Fibroblast of mammary gland (primary cell): ENCODE results near the gene LDLRAD4.
"Not testable (repeated sequence)": the region's sequence is repeated elsewhere in the genome, so short reads cannot be mapped to it uniquely, and the experiment has no call there.

Experiments used
- DNase-seq: peaks from one replicate; pipeline ENCODE4 v3.0.0-alpha.2; 2010; ENCODE audit warnings: low read depth
- H3K4me3 ChIP-seq: 2 replicates; pipeline ENCODE4 v1.5.1; 2011; ENCODE audit warnings: low read depth, mild to moderate bottlenecking, low read length, moderate library complexity; ENCODE audit not compliant: control insufficient read depth
- TF ChIP-seq, protein P1 (sequence below): conservative IDR thresholded peaks from 2 replicates; pipeline ENCODE4 v1.5.1; 2011; ENCODE audit warnings: low read depth, low read length, inconsistent platforms; ENCODE audit not compliant: control insufficient read depth, insufficient read depth

LDLRAD4 gene

DNA sequence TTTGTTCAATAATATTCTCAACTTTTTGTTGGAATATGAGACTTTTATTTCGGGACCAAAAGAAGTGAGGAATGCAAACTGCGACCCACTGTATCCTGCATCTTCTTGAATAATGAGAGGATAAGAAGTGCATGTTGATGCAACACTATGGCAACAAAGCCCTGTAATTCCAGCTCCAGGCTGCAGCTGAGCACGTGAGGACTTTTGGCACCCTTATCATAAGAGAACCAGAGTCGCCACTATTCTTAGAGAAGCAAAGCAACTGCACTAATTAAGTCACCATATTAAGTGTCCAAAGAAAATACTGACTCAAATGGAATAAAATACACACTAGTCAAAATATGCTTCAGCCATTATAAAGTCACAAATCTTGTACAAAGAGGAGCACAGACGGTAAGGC is 441.9 kb downstream of the LDLRAD4 start:
- H3K4me3 ChIP-seq, result no peak overlapping the region
- TF ChIP-seq, protein P1, sequence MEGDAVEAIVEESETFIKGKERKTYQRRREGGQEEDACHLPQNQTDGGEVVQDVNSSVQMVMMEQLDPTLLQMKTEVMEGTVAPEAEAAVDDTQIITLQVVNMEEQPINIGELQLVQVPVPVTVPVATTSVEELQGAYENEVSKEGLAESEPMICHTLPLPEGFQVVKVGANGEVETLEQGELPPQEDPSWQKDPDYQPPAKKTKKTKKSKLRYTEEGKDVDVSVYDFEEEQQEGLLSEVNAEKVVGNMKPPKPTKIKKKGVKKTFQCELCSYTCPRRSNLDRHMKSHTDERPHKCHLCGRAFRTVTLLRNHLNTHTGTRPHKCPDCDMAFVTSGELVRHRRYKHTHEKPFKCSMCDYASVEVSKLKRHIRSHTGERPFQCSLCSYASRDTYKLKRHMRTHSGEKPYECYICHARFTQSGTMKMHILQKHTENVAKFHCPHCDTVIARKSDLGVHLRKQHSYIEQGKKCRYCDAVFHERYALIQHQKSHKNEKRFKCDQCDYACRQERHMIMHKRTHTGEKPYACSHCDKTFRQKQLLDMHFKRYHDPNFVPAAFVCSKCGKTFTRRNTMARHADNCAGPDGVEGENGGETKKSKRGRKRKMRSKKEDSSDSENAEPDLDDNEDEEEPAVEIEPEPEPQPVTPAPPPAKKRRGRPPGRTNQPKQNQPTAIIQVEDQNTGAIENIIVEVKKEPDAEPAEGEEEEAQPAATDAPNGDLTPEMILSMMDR, result no peak
- peak; percentile 9 for DNase-seq

DNA sequence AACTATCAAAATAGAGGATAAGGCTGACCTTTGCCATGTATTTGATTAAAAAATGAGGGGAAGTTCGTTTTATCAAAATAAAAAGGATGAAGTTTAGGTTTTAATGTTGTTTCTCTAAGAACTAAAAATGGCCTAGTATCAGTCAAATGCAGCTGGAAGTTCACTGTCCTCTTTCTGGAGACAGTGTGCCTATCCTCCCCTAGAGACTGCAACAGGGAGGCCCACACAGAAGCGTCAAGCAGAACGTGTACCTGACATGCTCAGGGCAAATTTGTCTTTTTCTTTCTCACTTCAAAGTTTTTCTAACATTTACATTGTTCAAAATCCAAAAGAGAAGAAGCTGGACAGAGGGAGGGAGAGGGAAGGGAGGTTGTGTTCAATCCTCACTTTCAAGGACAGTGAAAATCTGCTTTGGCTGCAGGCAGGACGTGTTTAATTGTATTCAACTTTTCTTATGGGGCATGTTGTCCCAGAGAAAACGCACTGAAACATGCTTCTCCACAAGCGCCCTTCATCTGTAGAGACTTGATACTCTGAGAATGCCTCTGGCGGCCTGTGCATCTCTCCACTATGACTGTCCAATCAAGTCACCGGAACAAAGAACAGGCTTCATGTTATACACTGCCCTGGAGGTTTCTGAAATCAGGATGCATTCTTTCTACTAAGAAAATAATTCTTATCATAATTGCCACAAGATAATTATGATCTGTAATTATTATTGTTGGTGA is 442.7 kb downstream of the LDLRAD4 start:
- DNase-seq, result no peak
- H3K4me3 ChIP-seq, result no peak overlapping the region
- TF ChIP-seq, protein P1, result no peak

DNA sequence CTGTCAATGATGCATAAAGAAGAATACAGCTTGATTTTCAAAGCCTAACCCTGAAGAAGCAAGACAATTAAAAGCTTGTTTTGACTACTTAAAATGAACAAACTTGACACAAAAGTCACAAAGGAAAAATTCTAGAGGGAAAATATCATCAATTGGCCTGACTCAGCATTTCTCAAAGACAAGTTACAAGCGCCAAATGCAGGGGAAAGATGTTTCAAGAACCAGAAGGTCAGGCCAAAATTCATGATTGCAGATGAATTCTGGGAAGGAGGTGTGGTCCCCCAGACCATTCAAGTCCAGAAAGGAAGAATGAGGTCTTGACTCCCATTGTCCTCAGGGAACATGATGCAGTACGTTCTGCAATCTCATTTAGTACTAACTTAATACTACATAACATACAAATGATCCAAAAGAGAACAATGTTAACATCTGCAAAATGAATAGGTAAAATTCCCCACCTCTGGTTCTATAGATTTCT is 443.3 kb downstream of the LDLRAD4 start:
- DNase-seq, result no peak
- no peak overlapping the region for H3K4me3 ChIP-seq
- TF ChIP-seq, protein P1, result no peak

GRCh38 chr18:13672657-13673056 is 454.1 kb downstream of the LDLRAD4 start:
- DNase-seq, result no peak
- TF ChIP-seq, protein P1, result no peak
- no peak overlapping the region for H3K4me3 ChIP-seq

GRCh38 chr18:13676471-13676870 is 457.9 kb downstream of the LDLRAD4 start:
- no peak overlapping the region for H3K4me3 ChIP-seq
- TF ChIP-seq, protein P1, result no peak
- DNase-seq, result no peak

GRCh38 chr18:13677350-13677749 is 458.8 kb downstream of the LDLRAD4 start:
- H3K4me3 ChIP-seq, result not testable (repeated sequence)

DNA sequence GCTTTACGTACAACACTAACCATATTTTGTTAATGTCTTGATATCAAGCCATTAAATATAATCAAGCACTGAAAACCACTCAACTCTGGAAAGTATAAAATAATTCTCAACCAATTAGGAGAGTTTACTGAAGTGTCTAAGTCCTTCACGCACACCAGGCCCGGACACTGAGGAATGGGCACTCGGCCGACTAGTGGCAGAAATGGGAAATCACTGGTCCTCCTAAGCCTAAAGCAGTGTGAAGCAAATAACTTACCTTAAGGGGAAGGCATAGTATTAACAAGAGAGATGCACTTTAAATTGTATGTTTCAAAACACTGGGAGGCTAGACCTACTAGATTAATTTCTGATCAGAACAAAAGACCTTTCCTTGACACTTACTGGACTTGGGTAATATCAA is 462.1 kb downstream of the LDLRAD4 start:
- TF ChIP-seq, protein P1, result peak; percentile 41
- H3K4me3 ChIP-seq, result no peak overlapping the region
- DNase-seq, result peak; percentile 14

More at GRCh38 chr18:13677350-13677749, 458.8 kb downstream of the LDLRAD4 start:
- DNase-seq, result not testable (repeated sequence)
